PC-9 (cell line): ENCODE measurements around the gene EXT2. TPM values are rescaled to one million over a fixed set of nuclear protein-coding genes. Genes with fewer than 3 reads are reported as not detected.

Source experiments
- BruUV-seq: library from RNA; stranded (reverse); fragments of 400-500 nt; replicated peaks from 2 replicates; lab custom pipeline; 2021; lab: Mats Ljungman, UMichigan
- CTCF ChIA-PET: fragments of 300-600 bp; sonication (Branson Sonifier 250); formaldehyde crosslinking; loops from one replicate; lab custom pipeline; 2022; ENCODE audit warnings: antibody characterized with exemption; lab: Charles Lee
- POLR2A ChIA-PET: fragments of 300-600 bp; sonication (Branson Sonifier 250); formaldehyde crosslinking; loops from one replicate; lab custom pipeline; 2022; ENCODE audit warnings: antibody characterized with exemption; ENCODE audit not compliant: unreplicated experiment; lab: Charles Lee
- DNase-seq, 2 experiments: peaks; one replicate each; pipeline versions ENCODE4 v3.0.0 to v3.0.0-alpha.2; 2015 to 2022; ENCODE audit warnings: mixed read lengths in 1 of 2
- H2AFZ ChIP-seq: fragments of 200-600 bp; sonication (generic); 2 replicates; pipeline ENCODE4 v1.8.1; 2017; ENCODE audit warnings: antibody characterized with exemption
- H3F3A ChIP-seq: fragments of 200-600 bp; sonication (generic); 2 replicates; pipeline ENCODE4 v1.8.1; 2017; ENCODE audit warnings: antibody characterized with exemption, mild to moderate bottlenecking, low read depth; ENCODE audit not compliant: insufficient read depth
- H3K27ac ChIP-seq: fragments of 200-600 bp; sonication (generic); 2 replicates; pipeline ENCODE4 v1.6.1; 2016; ENCODE audit warnings: mixed run types
- H3K27me3 ChIP-seq: fragments of 200-600 bp; sonication (generic); 2 replicates; pipeline ENCODE4 v1.6.1; 2016; ENCODE audit warnings: low read depth, mixed run types; ENCODE audit not compliant: insufficient read depth
- H3K36me3 ChIP-seq: fragments of 200-600 bp; sonication (generic); 2 replicates; pipeline ENCODE4 v1.6.1; 2016; ENCODE audit warnings: low read depth, mixed run types
- H3K4me1 ChIP-seq: fragments of 200-600 bp; sonication (generic); replicated peaks from 2 replicates; pipeline ENCODE4 v1.6.1; 2016; ENCODE audit warnings: mixed run types; ENCODE audit not compliant: insufficient read depth
- H3K4me2 ChIP-seq: fragments of 200-600 bp; sonication (generic); 2 replicates; pipeline ENCODE4 v1.6.1; 2017; ENCODE audit warnings: mixed run types
- H3K4me3 ChIP-seq: fragments of 200-600 bp; sonication (generic); 2 replicates; pipeline ENCODE4 v1.6.1; 2016; ENCODE audit warnings: mixed run types
- H3K79me2 ChIP-seq: fragments of 200-600 bp; sonication (generic); 2 replicates; pipeline ENCODE4 v1.6.1; 2017; ENCODE audit warnings: low read depth, mixed run types
- H3K9me2 ChIP-seq: fragments of 200-600 bp; sonication (generic); 2 replicates; pipeline ENCODE4 v1.8.1; 2017; ENCODE audit warnings: mild to moderate bottlenecking; ENCODE audit not compliant: insufficient read depth
- H3K9me3 ChIP-seq: fragments of 200-600 bp; sonication (generic); 2 replicates; pipeline ENCODE4 v1.8.1; 2016; ENCODE audit warnings: low read depth; ENCODE audit not compliant: insufficient read depth
- H4K20me1 ChIP-seq: fragments of 200-600 bp; sonication (generic); 2 replicates; pipeline ENCODE4 v1.8.1; 2017; ENCODE audit not compliant: insufficient read depth
- CTCF ChIP-seq: fragments of 200-600 bp; sonication (generic); conservative IDR thresholded peaks from 2 replicates; pipeline ENCODE4 v1.6.1; 2017; ENCODE audit warnings: mixed run types, antibody characterized with exemption, mild to moderate bottlenecking, moderate library complexity
- EZH2 ChIP-seq: fragments of 200-600 bp; sonication (generic); IDR thresholded peaks from 2 replicates; pipeline ENCODE4 v1.8.0; 2017; ENCODE audit warnings: antibody characterized with exemption, low read depth
- intact Hi-C: fragments of 100-400 bp; cut with micrococcal nuclease; formaldehyde crosslinking; loops from one replicate; pipeline ENCODE4 v1.10.0; 2022; ENCODE audit not compliant: unreplicated experiment
- total RNA-seq: library from RNA; stranded (reverse); gene quantifications from 2 replicates; pipeline ENCODE4 v1.2.3, GENCODE V29; 2021

The EXT2 gene
- total RNA-seq, 1 experiment from 2014 or later, result 72.4 TPM

GRCh38 chr11:44263738-44264437 lies 168.4 kb downstream of the EXT2 start:
- Histone ChIP-seq H3K9me3 (no peaks in the 10 kb centered on the region), H3K79me2 (no peaks in the 10 kb centered on the region), H3K27me3 (peaks cover 36% of the 10 kb centered on the region), H3K36me3 (no peaks in the 10 kb centered on the region), H3K27ac (no peak overlapping the region), H2AFZ (no peak overlapping the region), H3K9me2 (no peaks in the 10 kb centered on the region), H4K20me1 (no peaks in the 10 kb centered on the region), H3K4me1 (no peaks in the 10 kb centered on the region), H3K4me3 (no peak overlapping the region), H3F3A (no peaks in the 10 kb centered on the region), H3K4me2 (no peak overlapping the region)
- TF ChIP-seq CTCF, result no peak
- no peak for TF ChIP-seq EZH2
- POLR2A ChIA-PET, result no interaction called here
- CTCF ChIA-PET, result no interaction called here
- intact Hi-C loops, result no loop called here
- BruUV-seq, result no TSS peak
- no peak for DNase-seq

- ChIA-PET CTCF (no interaction called here), POLR2A (no interaction called here)
- no peaks in the 10 kb centered on the region for H4K20me1 ChIP-seq
- no peaks in the 10 kb centered on the region for H3F3A ChIP-seq
- TF ChIP-seq CTCF (no peak), EZH2 (no peak)
- no peaks in the 10 kb centered on the region for H3K79me2 ChIP-seq
- H3K9me3 ChIP-seq, result no peaks in the 10 kb centered on the region
- H3K36me3 ChIP-seq, result no peaks in the 10 kb centered on the region
- no peak overlapping the region for H3K27ac ChIP-seq
- H3K4me1 ChIP-seq, result no peaks in the 10 kb centered on the region
- H3K4me3 ChIP-seq, result no peak overlapping the region
- intact Hi-C loops, result no loop called here
- no TSS peak for BruUV-seq
- peaks cover 41% of the 10 kb centered on the region for H3K27me3 ChIP-seq
- no peaks in the 10 kb centered on the region for H3K9me2 ChIP-seq
- H2AFZ ChIP-seq, result no peak overlapping the region
- H3K4me2 ChIP-seq, result no peak overlapping the region
- no peak for DNase-seq
These were observed 168.9 kb downstream of the EXT2 start for GRCh38 chr11:44264438-44264749.

GRCh38 chr11:44264761-44265160 lies 169.3 kb downstream of the EXT2 start:
- H3F3A ChIP-seq, result no peaks in the 10 kb centered on the region
- no peaks in the 10 kb centered on the region for H3K36me3 ChIP-seq
- DNase-seq, result no peak
- H3K79me2 ChIP-seq, result no peaks in the 10 kb centered on the region
- no peaks in the 10 kb centered on the region for H3K9me3 ChIP-seq
- peaks cover 45% of the 10 kb centered on the region for H3K27me3 ChIP-seq
- H3K4me1 ChIP-seq, result no peaks in the 10 kb centered on the region
- no peaks in the 10 kb centered on the region for H3K9me2 ChIP-seq
- no peak overlapping the region for H2AFZ ChIP-seq
- BruUV-seq, result no TSS peak
- H4K20me1 ChIP-seq, result no peaks in the 10 kb centered on the region
- TF ChIP-seq CTCF, result no peak
- no peak for TF ChIP-seq EZH2
- H3K4me2 ChIP-seq, result no peak overlapping the region
- intact Hi-C loops, result no loop called here
- CTCF ChIA-PET, result no interaction called here
- POLR2A ChIA-PET, result no interaction called here
- no peak overlapping the region for H3K27ac ChIP-seq
- H3K4me3 ChIP-seq, result no peak overlapping the region
